GM04503 (cell line): Measurements from ENCODE around the gene MIGA1.
A peak's percentile ranks its signal among the peaks of the same experiment; 100 is the strongest.
"Not testable (repeated sequence)": the region's sequence is repeated elsewhere in the genome, so short reads cannot be mapped to it uniquely, and the experiment has no call there.

Experiments used
- DNase-seq: peaks from one replicate; pipeline ENCODE4 v3.0.0-alpha.2; 2012; ENCODE audit warnings: low read depth

MIGA1 gene, protein sequence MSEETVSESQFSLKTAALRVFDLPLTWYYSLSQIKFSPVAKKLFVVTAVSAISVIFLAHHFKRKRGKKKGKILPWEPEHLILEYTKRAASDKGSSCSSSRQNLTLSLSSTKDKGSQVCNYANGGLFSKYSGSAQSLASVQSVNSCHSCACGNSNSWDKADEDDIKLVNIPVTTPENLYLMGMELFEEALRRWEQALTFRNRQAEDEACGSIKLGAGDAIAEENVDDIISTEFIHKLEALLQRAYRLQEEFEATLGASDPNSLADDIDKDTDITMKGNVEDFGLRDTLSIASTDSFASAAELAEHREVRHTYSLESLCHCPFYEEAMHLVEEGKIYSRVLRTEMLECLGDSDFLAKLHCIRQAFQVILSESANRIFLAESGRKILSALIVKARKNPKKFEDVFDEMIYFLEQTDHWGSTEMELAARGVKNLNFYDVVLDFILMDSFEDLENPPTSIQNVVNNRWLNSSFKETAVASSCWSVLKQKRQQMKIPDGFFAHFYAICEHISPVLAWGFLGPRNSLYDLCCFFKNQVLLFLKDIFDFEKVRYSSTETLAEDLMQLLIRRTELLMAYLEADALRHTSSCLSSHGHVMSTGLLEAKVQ

DNA sequence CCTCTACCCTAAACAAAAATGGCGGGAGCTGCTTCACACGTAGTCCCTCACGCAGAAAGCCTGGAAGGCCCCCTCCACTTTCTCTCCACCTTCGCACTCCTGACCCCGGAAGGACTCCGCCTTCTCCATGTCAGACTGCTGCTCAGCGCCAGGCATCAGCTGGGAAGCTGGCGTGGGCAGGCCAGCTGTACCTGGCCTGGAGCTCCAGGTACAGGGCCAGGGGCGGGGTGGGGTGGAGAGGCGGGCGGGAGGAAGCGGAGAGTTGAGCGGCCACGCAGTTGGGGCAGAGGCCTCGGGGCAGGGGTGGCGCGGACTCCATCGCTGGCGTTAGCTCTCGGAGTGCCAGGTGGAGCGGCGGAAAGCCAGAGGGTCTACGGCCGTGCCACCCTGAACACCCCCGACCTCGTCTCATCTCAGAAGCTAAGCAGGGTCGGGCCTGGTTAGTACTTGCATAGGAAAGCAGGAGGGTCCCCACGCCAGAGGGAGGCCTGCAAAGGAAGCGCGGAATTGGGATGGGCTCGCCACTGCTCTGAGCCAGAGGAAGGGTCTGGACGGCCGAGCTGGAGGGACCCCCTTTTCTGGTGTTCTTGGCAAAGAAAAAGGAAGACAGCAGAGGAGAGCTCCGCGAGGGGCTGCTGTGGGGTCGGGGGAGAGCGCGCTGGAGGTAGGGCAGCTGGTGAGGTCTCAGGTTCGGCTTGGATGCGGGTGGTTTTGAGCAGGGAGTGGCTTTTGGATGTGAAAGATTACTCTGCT lies at the start of gene MIGA1:
MIGA1 (plus strand) TSS at position 121 of the 753 bp plus-strand sequence. CDS start 3,604 bp downstream, outside the sequence.
- DNase-seq = peak; percentile 49

DNA sequence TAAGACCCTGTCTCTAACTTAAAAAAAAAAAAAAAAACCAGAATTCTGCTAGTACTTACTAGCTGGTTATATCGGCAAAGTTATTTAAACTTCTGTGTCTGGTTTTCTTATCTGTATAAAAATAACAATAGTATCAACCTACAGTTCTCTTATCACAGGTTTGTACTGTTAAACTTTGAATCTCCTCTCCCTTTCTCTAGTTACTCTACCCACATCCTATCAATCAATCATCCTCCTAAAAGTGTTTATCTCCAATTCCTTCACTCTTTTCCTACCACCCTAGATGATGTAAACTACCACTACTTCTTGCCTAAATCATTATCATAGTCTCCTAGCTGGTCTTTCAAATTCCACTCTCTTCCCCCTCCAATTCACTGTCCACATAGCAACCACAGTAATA lies 47.4 kb upstream of the MIGA1 start:
- no peak for DNase-seq

DNA sequence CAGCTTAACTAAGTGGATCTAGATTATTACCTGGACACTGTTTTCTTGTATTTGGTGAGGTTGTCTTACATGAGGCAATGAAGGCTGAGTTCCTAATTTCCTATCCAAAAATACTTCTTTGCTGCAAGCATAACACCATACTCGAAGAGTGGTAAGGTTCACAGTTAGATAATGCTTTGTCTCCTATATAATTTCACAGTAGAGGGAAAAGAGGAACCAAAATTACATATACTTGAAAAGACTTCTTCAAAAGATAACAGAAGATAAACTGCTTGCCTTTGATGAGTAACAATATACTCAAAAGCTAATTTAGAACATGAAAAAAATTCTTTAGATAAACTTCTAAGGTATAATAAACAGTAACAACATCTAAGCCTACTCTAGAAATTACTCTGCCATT lies 40.2 kb upstream of the MIGA1 start:
- DNase-seq = no peak

DNA sequence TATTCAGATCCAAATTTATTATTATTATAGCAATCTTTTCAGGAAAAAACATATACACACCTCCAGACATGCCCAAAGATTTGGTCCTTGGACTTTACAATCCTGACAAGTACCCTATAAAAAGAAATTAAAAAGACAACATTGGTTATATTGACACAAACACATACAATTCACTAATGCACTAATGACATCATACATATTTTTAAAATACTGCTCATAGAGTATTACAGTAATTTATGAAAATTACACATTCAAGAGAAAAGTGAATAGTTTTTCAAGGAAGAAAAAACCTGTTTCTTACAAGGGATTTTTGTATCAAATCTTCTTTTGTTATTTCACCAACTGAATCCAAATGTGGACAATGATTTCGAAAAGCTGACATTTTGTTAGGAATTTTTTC lies 38.1 kb upstream of the MIGA1 start:
- no peak for DNase-seq

DNA sequence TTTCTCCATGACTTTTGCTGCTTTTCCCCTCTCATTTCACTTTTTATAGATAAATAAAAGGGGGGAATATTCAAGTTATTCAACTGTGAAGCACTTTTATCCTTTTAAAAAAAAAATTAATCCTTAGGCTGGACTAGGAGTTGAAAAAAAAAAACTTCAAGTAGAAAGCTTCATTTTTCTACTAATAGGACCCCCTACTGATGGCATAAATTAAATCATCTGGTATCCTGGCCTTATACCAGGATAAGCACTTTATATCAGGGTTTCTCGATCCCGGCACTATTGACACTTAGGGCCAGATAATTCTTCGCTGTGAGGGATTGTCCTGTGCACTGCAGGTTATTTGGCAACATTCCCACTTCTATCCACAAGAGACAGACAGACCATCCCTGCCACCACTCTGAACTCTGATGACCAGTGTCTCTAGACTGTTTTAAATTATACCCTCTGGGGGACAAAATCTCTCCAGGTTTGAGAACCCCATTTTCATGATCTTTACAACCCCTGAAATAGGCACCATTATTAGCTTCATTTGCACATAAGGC lies 37.4 kb upstream of the MIGA1 start:
- no peak for DNase-seq

DNA sequence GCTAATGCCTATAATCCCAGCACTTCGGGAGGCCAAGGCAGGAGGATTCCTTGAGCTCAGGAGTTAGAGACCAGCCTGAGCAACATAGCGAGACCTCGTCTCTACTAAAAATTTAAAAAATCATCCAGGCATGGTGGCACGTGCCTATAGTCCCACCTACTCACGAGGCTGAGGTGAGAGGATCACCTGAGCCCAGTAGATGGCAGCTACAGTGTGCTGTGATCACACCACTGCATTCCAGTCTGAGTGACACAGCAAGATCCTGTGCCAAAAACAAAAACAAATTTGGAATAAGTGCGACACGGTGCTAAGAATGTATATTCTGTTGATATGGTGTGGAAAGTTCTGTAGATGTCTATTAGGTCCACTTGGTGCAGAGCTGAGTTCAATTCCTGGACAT lies 34.9 kb upstream of the MIGA1 start:
- no peak for DNase-seq

DNA sequence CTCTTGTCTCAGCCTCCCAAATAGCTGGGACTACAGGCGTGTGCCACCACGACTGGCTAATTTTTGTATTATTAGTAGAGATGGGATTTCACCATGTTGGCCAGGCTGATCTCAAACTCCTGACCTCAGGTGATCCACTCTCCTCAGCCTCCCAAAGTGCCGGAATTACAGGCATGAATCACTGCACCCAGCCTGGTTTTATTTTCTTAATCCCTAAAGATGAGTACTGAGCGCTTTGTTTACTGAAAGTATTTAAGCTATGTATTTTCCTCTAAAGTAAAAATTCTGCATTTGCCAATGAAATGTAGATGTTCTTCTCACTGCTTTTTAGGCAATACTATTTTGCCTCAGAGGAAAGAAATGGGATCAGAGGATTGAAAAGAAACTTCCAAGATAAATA lies 30.0 kb upstream of the MIGA1 start:
- DNase-seq = not testable (repeated sequence)

DNA sequence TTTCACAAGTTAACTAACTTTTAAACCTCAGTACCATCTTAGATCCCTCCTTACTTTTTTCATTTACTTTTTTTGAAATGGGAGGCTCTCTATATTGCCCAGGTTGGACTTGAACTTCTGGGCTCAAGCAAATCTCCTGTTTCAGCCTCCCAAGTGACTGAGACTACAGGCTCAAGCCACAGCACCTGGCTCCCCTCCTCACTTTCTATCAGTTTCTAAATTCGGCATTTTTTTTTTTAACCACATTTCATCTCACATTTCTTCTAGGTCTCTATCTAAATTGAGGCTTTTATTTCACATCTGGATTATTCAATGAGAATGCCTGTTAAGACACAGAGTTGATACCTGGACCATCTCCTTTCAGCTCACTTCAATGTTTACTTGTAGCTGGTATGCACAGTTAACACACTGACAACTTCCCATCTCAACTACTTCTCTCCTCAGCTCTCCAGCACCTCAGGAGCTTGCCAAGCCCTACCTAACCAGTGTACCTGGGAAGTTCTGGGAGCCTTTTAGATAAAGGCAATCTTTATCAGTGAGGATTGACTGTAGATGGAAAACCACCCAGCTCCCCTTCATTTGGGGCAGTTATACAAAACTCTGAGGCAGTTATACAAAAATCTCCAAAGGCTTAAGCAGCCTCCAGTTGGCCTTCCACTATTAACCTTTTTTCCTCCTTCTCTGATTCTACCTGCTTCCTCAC lies 23.2 kb upstream of the MIGA1 start:
- no peak for DNase-seq

DNA sequence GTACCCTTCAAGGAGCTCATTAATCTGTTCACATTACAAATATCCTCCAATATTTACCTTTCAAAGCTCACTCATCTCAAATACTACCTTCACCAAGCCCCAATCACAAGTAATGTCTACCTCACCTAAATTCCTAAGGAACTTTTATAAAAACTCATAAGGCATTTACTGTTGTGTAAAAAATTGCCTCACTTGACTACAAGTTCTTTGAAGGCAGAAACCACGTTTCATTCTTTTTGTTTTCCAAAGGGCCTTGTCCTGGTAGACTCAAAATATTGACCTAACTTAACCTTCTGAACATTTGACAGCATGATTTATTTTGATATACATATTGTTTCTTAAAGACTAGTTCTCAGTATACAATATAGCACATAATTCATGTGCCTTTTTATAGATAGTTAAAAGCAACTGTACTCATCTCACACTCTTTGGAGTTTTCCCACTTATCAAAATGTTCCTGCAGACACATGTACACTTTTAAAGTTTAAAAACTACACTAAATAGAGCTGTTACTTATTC lies 22.3 kb upstream of the MIGA1 start:
- DNase-seq = no peak

DNA sequence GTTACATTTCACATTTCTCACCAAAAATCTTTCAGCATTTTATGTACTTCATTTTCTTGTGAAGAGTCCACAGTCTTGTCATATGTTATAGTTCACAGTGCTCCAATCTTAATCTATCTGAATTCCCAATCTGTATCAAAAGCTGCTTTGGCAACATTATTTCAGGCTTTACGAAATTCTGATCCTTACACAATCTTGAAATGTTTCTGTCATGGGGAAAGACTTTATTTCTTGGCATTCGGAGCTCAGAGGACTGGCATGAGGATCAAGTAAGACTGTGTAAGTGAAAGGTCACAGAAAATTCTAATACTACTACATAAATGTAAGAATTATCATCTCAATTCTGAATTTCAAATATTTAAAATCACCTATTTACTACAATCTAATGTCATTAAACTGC lies 21.8 kb upstream of the MIGA1 start:
- peak; percentile 59 for DNase-seq

DNA sequence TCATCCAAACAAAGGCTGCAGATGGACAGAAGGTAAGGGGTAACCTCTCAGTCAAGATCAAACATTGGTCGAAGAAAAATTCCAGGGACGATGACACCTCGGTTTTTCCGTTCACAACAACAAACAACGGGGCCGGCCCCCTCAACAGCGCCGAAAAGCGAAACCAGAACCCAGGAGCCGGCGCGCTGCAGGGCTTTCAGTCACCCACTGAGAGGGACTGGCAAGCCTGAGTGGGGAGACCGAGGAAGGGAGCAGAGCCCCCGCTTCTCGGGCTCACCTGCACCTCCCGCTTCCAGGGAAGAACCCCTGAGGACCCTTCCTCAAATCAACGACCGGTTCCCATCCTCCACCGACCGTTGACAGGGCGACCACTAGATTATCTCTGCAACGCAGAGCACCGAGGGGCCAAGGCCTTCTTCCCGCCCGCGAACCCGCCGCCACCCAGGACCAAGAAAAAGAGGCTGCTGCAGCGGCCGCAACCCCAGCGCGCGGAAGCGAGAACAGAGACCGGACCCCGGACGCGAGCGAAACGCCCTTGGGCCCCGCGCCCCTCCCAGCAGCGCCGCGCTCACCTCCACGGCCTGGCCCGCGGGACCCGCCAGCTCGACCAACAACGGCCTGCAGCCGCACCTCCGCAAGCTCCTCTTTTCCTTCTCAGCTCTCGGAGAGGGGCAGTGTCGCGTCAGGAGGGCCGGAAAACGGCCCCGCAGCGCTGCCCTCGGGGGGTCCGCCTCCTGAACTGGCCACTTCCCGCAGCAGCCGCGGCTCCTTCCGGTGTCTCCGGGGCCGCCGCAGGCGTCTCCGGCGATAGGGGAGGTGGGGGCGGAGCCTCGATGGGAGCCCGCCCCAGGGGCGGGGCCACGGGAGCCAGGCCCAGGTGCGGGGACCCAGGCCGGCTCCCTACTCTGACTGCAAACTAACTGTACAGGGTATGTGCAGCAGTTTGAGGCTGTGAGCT lies 20.1 kb upstream of the MIGA1 start, which contains the start of gene USP33:
USP33 (minus strand) TSS at position 782 of the 958 bp plus-strand sequence. CDS start 18,155 bp downstream, outside the sequence.
- no peak for DNase-seq

DNA sequence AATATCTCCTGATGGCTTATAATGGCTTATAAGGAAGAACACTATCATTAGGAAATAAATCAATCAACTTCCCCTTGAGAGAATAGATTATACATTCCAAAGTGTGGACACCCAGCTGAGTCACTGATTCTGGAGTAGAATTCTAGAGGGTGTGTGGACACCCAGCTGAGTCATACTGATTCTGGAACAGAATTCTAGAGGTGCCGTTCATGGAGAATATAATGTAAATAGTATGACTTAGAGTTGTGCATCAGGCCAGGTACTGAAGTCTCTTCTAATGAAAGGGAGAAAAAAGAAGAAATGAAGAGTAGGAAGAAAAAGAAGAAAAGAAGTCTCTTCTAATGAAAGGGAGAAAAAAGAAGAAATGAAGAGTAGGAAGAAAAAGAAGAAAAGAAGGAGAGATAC lies 17.4 kb upstream of the MIGA1 start:
- no peak for DNase-seq

DNA sequence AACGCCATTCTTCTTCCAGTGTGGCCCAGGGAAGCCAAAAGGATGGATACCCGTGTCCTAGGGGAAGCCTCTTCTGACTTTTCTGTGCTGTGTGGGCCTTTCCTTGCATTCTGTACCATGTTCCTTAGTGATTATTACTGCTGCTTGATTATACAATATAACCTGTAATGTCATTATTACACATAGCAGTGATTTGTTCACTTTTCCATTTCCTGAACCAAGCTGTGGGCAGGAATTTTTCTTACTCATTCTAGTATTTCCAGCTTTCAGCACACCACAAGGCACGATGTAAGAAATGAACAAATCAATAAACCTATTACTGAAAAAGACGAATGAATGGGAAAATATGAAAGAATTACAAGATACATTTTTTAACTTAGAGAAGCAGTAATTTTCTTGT lies 11.4 kb upstream of the MIGA1 start:
- no peak for DNase-seq

DNA sequence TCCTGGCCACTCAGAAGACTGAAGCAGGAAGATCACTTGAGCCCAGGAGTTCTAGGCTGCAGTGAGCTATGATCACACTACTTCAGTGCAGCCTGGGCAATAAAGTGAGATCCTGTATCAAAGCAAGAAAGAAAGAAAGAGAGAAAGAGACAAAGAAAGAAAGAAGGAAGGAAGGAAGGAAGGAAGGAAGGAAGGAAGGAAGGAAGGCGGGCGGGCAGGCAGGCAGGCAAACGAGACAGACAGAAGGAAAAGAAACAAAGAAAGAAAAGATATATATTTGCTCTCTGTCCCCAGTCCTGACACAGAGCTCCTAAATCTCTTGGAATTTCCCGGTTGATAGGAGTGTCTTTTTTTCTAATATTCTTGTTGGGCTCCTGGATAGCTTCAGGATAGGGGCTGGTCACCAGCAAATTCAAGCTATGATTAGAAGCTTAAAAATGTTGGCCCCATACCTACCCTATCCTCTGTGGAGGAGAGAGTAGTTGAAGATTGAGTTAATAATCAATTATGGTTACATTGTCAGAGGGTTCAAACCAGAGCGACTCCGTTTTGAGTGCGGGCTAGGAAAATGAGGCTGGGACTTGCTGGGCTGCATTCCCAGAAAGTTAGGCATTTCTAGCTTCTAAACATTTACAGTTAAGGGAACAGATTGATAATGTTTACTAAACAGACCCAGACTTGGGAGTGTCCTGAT lies 3.3 kb upstream of the MIGA1 start:
- DNase-seq = no peak

DNA sequence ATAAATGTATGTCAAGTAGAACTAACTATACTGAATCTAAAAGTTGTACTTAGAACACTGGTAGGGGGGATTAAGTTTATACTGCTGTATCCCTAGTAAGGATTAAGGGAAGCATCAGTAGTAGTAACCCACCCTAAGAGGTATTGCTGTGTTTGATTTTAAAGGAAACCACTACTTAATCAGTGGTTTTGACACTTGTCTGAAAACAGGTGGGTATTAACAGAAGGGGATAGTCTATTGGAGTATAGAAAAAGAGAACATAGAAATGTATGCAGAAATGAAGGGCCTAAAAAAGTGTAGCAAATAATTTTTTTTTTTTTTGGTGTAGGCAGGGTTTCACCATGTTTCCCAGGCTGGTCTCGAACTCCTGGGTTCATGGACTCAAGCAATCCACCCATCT lies 2.2 kb downstream of the MIGA1 start:
- DNase-seq = no peak

DNA sequence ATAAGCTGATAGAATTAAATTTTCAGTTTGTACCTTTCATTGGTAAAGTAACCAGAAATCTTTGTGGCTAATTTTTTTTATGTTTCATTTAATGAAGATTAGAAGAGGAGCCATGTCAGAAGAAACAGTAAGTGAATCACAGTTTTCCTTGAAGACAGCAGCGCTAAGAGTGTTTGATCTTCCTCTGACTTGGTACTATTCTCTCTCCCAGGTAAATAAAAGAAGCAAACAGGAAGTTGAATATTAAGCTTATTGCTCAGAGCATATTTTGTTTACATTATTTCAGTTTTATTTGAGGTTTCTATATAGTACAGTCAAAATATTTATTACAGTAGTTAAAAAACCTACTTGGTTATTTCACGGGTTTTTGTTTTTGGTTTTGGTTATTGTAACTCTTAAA lies 3.7 kb downstream of the MIGA1 start:
- no peak for DNase-seq

DNA sequence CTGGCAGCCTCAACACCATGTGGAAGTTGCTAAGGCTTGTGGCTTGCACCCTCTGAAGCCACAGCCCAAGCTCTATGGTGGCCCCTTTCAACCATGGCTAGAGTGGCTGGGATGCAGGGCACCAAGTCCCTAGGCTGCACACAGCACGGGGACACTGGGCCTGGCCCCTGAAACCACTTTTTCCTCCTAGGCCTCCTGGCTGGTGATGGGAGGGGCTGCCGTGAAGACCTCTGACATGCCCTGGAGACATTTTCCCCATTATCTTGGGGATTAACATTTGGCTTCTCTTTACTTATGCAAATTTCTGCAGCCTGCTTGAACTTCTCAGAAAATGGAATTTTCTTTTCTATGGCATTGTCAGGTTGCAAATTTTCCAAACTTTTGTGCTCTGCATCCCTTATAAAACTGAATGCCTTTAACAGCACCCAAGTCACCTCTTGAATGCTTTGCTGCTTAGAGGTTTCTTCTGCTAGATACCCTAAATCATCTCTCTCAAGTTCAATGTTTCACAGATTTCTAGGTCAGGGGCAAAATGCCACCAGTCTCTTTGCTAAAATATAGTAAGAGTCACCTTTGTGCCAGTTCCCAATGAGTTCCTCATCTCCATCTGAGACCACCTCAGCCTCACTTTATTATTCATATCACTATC lies 6.8 kb downstream of the MIGA1 start:
- DNase-seq = not testable (repeated sequence)

DNA sequence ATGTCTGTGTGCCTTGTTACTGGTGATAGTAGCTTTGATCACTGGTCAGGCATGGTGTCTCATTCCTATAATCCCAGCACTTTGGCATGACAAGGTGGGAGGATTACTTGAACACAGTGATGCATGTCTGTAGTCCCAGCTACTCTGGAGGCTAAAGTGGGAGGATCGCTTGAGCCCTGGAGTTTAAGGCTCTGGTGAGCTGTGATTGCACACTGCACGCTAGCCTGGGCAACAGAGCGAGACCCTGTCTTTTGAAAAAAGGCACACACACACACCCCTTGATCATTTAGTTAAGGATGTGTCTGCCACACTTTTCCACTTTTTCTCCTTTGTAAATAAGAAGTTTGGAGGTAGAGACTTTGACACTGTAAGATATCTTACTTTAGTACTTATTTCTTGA lies 15.1 kb downstream of the MIGA1 start:
- DNase-seq = no peak

DNA sequence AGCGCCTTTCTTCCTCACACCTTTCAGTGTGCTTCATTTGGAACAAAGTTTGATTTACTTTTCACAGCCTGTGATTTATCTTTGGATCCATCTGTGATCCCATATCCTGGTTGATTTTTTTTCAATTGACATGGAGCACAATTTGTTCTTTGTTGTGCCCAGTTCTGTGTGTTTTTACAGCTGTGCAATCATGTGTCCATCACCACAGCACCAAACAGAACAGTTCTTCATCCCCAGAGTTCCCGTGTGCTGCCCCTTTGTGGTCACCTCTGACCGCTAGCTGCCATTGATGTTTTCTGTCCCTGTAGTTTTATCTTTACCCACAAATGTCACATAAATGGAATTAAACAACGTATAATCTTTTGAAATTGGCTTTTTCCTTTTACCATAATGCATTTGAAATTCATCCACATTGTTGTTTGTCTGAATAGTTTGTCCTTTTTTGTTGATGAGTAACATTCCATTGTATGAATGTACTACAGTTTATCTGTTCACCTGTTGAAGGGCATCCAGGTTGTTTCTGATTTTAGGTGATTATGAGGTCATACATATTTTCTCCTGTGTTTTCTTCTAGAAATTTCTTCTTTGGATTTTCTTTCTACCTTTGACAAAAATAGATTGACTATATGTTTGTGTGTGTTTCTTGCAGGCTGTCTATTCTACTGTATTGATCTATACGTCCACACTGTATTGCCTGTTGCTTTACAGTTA lies 17.4 kb downstream of the MIGA1 start:
- DNase-seq = no peak
